K562 (cell line): Measurements from ENCODE around the gene CTSZ. TPM values are rescaled to one million over a fixed set of nuclear protein-coding genes. Genes with fewer than 3 reads are reported as not detected.

Experiments
- DMBX1 ChIP-seq: fragments of 250-450 bp; sonication (Bioruptor Pico); IDR thresholded peaks from 2 replicates; pipeline ENCODE4 v1.8.0; 2022; ENCODE audit warnings: inconsistent platforms, mild to moderate bottlenecking, moderate library complexity, borderline replicate concordance
- FOS ChIP-seq: IDR thresholded peaks from 3 replicates; pipeline ENCODE4 v1.6.1; 2011; ENCODE audit not compliant: insufficient read length; ENCODE audit errors: extremely low read depth
- GABPA ChIP-seq: fragments of 200-800 bp; sonication (Bioruptor generic); conservative IDR thresholded peaks from 2 replicates; pipeline ENCODE4 v1.6.1; 2016; ENCODE audit warnings: low read depth, missing genetic modification characterization, missing compliant biosample characterization
- GABPB2 ChIP-seq: fragments of 250-450 bp; sonication (Bioruptor Pico); conservative IDR thresholded peaks from 2 replicates; pipeline ENCODE4 v1.5.1; 2021; ENCODE audit warnings: mild to moderate bottlenecking
- HMG20A ChIP-seq: fragments of 450-650 bp; formaldehyde crosslinking; conservative IDR thresholded peaks from 2 replicates; pipeline ENCODE4 v1.4.0; 2020; ENCODE audit warnings: mild to moderate bottlenecking, mixed read lengths
- MAFG ChIP-seq: fragments of 450-650 bp; conservative IDR thresholded peaks from 2 replicates; pipeline ENCODE4 v1.6.1; 2016; ENCODE audit warnings: missing genetic modification characterization, missing compliant biosample characterization
- MAFK ChIP-seq: IDR thresholded peaks from 2 replicates; pipeline ENCODE4 v1.6.1; 2011; ENCODE audit warnings: low read length, improper control_type of control experiment
- MXI1 ChIP-seq: IDR thresholded peaks from 2 replicates; pipeline ENCODE4 v1.6.1; 2011; ENCODE audit warnings: low read depth, mild to moderate bottlenecking, improper control_type of control experiment, low read length
- NBN ChIP-seq: fragments of 450-650 bp; IDR thresholded peaks from 2 replicates; pipeline ENCODE4 v1.6.1; 2016; ENCODE audit warnings: low read depth, mild to moderate bottlenecking
- NELFE ChIP-seq: IDR thresholded peaks from 2 replicates; pipeline ENCODE4 v1.6.1; 2011; ENCODE audit warnings: mild to moderate bottlenecking; ENCODE audit not compliant: insufficient read depth, insufficient read length
- NRF1 ChIP-seq, 2 experiments: fragments of 450-650 bp; IDR thresholded peaks in 1 of 2; conservative IDR thresholded peaks in 1 of 2; 2 replicates each; pipeline ENCODE4 v1.6.1; 2014; ENCODE audit warnings: mild to moderate bottlenecking in 2 of 2
- PTBP1 ChIP-seq: fragments of 200-400 bp; formaldehyde crosslinking; IDR thresholded peaks from 2 replicates; pipeline ENCODE4 v1.6.1; 2017; ENCODE audit warnings: low read depth, low read length
- THRAP3 ChIP-seq: fragments of 450-650 bp; IDR thresholded peaks from 2 replicates; pipeline ENCODE4 v1.6.1; 2016; ENCODE audit warnings: mild to moderate bottlenecking, inconsistent platforms, borderline replicate concordance
- XRCC3 ChIP-seq: fragments of 450-650 bp; IDR thresholded peaks from 2 replicates; pipeline ENCODE4 v1.6.1; 2017; ENCODE audit warnings: mild to moderate bottlenecking, moderate library complexity
- ZBED1 ChIP-seq: IDR thresholded peaks from 2 replicates; pipeline ENCODE4 v1.6.1; 2014
- ZC3H8 ChIP-seq: fragments of 450-650 bp; IDR thresholded peaks from 2 replicates; pipeline ENCODE4 v1.6.1; 2017
- ZKSCAN8 ChIP-seq: fragments of 200-800 bp; sonication (Bioruptor generic); IDR thresholded peaks from 2 replicates; pipeline ENCODE4 v1.6.1; 2016; ENCODE audit warnings: missing genetic modification characterization, missing compliant biosample characterization
- ZNF3 ChIP-seq: fragments of 250-450 bp; sonication (Bioruptor Pico); IDR thresholded peaks from 2 replicates; pipeline ENCODE4 v1.5.0; 2021; ENCODE audit warnings: mild to moderate bottlenecking, moderate library complexity
- polyA plus RNA-seq, 8 experiments: library from polyadenylated mRNA; depleted of rRNA in 4 of 8; stranded (reverse) in 5 of 8; unstranded in 3 of 8; fragments of >200 nt; fragmentation: Nextera tagmentation in 2 of 8; fragmentation: Illumina TruSeq in 1 of 8; extraction: Ambion mirVana in 2 of 8; extraction: Trizol in 1 of 8; gene quantifications; 2 replicates each; pipeline versions ENCODE4 v1.2.1 to v1.2.3, GENCODE V29; 2011 to 2014; ENCODE audit warnings: inconsistent platforms in 1 of 8, missing spikeins in 1 of 8
- total RNA-seq, 7 experiments: library from RNA; depleted of rRNA in 6 of 7; stranded (reverse); fragments of >200 nt in 6 of 7; fragmentation: Illumina TruSeq in 2 of 7; extraction: Trizol in 2 of 7; gene quantifications; 2 replicates each; pipeline versions ENCODE4 v1.2.1 to v1.2.3, GENCODE V29; 2011 to 2021; ENCODE audit warnings: low replicate concordance in 1 of 7
- TF ChIP-seq, protein P1 (sequence below), 2 experiments: fragments of 450-650 bp; IDR thresholded peaks; 2 replicates each; pipeline ENCODE4 v1.6.1; 2018; ENCODE audit warnings: mild to moderate bottlenecking in 2 of 2, low read depth in 1 of 2; ENCODE audit not compliant: partially characterized antibody in 2 of 2
- TF ChIP-seq, protein P2 (sequence below), 2 experiments: fragments of 450-650 bp in 1 of 2; sonication (generic) in 1 of 2; formaldehyde crosslinking in 1 of 2; IDR thresholded peaks in 1 of 2; conservative IDR thresholded peaks in 1 of 2; 2 replicates each; pipeline versions ENCODE4 v1.6.1 to v1.8.1; 2016 to 2023; ENCODE audit warnings: mild to moderate bottlenecking in 2 of 2, moderate library complexity in 2 of 2, inconsistent platforms in 1 of 2, missing genetic modification reagents in 1 of 2
- TF ChIP-seq, protein P3 (sequence below): sonication (generic); formaldehyde crosslinking; IDR thresholded peaks from 2 replicates; pipeline ENCODE4 v1.8.0; 2022; ENCODE audit warnings: mild to moderate bottlenecking, missing genetic modification reagents, borderline replicate concordance

The CTSZ gene
- total and polyA plus RNA-seq, 9 of the 15 experiments (the other 6 are each of a cell fraction or from before 2014, with no cell fraction given) = 1.6 to 143 (median 82.8) TPM

DNA sequence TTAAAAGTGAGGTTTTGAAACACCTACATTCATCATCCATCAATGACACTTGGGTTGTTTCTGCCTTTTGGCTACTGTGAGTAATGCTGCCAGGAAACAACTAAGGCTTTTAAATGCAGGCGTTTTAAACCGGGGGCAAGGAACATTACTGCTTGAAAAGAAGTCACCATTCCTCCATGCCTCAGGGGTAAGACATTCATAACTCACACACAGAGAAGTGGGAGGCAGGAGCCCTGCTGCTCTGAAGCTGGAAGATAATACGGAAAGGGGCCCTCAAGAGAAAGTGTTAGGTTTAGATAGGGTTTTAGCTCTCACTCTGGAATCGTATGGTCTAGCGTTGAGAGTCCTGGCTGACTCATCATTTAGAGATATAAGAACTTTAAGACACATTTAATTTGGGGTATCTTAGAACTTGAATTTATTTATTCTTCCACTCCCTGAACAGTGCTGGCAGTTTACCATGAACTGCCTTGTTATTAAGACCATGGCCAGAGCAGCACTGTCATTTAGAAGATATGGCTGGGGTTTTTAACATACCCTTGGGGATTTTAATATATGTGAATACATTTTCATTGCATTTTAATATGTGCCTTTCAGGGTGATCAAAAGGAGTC is 14.0 kb upstream of the CTSZ start (continued):
- TF ChIP-seq, protein P1, sequence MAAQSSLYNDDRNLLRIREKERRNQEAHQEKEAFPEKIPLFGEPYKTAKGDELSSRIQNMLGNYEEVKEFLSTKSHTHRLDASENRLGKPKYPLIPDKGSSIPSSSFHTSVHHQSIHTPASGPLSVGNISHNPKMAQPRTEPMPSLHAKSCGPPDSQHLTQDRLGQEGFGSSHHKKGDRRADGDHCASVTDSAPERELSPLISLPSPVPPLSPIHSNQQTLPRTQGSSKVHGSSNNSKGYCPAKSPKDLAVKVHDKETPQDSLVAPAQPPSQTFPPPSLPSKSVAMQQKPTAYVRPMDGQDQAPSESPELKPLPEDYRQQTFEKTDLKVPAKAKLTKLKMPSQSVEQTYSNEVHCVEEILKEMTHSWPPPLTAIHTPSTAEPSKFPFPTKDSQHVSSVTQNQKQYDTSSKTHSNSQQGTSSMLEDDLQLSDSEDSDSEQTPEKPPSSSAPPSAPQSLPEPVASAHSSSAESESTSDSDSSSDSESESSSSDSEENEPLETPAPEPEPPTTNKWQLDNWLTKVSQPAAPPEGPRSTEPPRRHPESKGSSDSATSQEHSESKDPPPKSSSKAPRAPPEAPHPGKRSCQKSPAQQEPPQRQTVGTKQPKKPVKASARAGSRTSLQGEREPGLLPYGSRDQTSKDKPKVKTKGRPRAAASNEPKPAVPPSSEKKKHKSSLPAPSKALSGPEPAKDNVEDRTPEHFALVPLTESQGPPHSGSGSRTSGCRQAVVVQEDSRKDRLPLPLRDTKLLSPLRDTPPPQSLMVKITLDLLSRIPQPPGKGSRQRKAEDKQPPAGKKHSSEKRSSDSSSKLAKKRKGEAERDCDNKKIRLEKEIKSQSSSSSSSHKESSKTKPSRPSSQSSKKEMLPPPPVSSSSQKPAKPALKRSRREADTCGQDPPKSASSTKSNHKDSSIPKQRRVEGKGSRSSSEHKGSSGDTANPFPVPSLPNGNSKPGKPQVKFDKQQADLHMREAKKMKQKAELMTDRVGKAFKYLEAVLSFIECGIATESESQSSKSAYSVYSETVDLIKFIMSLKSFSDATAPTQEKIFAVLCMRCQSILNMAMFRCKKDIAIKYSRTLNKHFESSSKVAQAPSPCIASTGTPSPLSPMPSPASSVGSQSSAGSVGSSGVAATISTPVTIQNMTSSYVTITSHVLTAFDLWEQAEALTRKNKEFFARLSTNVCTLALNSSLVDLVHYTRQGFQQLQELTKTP (IDR thresholded peaks at IDR 0.05; ENCODE audit: low read depth in 1 of 2, partially characterized antibody in 2 of 2) = peak in 1 of 2 experiments; percentile 72
- TF ChIP-seq ZC3H8 = no peak
- no peak for TF ChIP-seq GABPB2 (CRISPR knock-in tag)
- TF ChIP-seq MAFK = peak; percentile 81
- TF ChIP-seq FOS = peak; percentile 24
- no peak for TF ChIP-seq HMG20A (CRISPR knock-in tag)
- TF ChIP-seq ZBED1 = no peak
- TF ChIP-seq ZKSCAN8 (CRISPR knock-in tag) = peak; percentile 70; the same call in 1 of the 2 replicates
- TF ChIP-seq, protein P2, sequence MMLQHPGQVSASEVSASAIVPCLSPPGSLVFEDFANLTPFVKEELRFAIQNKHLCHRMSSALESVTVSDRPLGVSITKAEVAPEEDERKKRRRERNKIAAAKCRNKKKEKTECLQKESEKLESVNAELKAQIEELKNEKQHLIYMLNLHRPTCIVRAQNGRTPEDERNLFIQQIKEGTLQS (IDR thresholded peaks at IDR 0.05) = peak; percentile 91
- TF ChIP-seq, protein P2 (CRISPR knock-in tag; conservative IDR thresholded peaks at IDR 0.05) = peak; percentile 74; the same call in 1 of the 2 replicates
- TF ChIP-seq GABPA = no peak
- TF ChIP-seq THRAP3 = no peak
- TF ChIP-seq NRF1 (conservative IDR thresholded peaks at IDR 0.05 in 1 of 2, IDR thresholded peaks at IDR 0.05 in 1 of 2) = peak in 1 of 2 experiments; percentile 22; a peak in 1 of 4 replicates
- no peak for TF ChIP-seq NELFE
- no peak for TF ChIP-seq ZNF3 (CRISPR knock-in tag)
- no peak for TF ChIP-seq PTBP1
- TF ChIP-seq XRCC3 = no peak
- TF ChIP-seq MXI1 = peak; percentile 57; the same call in 1 of the 2 replicates
- TF ChIP-seq MAFG (tag) = peak; percentile 89
- peak; percentile 63; the same call in 1 of the 2 replicates for TF ChIP-seq DMBX1 (CRISPR knock-in tag)
- TF ChIP-seq, protein P3, sequence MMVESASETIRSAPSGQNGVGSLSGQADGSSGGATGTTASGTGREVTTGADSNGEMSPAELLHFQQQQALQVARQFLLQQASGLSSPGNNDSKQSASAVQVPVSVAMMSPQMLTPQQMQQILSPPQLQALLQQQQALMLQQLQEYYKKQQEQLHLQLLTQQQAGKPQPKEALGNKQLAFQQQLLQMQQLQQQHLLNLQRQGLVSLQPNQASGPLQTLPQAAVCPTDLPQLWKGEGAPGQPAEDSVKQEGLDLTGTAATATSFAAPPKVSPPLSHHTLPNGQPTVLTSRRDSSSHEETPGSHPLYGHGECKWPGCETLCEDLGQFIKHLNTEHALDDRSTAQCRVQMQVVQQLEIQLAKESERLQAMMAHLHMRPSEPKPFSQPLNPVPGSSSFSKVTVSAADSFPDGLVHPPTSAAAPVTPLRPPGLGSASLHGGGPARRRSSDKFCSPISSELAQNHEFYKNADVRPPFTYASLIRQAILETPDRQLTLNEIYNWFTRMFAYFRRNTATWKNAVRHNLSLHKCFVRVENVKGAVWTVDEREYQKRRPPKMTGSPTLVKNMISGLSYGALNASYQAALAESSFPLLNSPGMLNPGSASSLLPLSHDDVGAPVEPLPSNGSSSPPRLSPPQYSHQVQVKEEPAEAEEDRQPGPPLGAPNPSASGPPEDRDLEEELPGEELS (CRISPR knock-in tag) = 0 out of 2 replicates have a peak, but pooled peaks have one; percentile 20
- peak; percentile 83 for TF ChIP-seq NBN
